Measurements from ENCODE around the gene AK3. TPM values are rescaled to one million over a fixed set of nuclear protein-coding genes. Genes with fewer than 3 reads are reported as not detected.

Gene AK3
- total and polyA plus RNA-seq, 9 of the 15 experiments (the other 6 are each of a cell fraction or from before 2014, with no cell fraction given), result 12.2 to 78.6 (median 41.8) TPM

DNA sequence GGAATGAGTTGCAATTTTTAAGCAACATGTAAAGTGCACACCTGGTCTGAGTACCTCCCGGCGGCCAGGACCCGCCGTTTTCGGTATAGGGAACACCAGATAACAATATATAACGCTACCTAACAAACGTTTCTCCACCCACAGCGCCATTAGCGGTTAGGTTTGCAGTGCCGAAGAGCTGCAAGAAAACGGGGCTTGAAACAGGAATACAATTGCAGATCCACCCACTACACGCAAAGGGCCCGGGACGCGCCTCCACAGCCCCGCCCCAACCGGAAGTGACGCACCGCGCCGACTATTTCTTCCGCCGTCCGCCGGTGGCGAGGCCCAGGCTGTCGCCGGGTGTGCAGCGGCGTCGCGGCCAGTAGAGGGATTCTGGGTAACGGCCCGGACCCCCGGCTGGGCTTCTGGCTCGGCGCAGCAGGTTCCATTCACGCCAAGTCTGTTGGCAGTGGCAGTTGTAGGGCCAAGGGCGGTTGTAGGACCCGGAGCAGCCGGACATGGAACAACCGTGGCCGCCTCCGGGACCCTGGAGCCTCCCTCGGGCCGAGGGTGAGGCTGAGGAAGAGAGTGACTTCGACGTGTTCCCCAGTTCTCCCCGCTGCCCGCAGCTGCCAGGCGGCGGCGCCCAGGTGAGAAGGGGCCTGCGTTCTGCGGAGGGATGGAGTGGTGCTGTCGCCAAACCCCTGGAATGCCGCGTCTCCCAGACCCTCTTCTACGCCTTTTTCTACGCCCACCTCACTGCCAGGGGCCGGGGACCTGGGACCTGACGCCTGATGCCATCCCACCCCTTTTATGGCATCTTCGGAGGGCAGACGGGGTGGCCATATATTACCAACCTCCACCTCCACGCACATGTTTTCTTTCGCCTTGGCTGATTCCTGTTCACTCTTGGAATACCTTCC lies 61.5 kb downstream of the AK3 start, which contains the start of gene CDC37L1 (continued):
- TF ChIP-seq, protein P1, sequence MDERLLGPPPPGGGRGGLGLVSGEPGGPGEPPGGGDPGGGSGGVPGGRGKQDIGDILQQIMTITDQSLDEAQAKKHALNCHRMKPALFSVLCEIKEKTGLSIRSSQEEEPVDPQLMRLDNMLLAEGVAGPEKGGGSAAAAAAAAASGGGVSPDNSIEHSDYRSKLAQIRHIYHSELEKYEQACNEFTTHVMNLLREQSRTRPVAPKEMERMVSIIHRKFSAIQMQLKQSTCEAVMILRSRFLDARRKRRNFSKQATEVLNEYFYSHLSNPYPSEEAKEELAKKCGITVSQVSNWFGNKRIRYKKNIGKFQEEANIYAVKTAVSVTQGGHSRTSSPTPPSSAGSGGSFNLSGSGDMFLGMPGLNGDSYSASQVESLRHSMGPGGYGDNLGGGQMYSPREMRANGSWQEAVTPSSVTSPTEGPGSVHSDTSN (CRISPR knock-in tag; IDR thresholded peaks at IDR 0.05; ENCODE audit: low read depth), result no peak
- TF ChIP-seq, protein P1 (tag; conservative IDR thresholded peaks at IDR 0.05; ENCODE audit: low read depth), result no peak
- 0 out of 4 replicates have a peak, but pooled peaks of 1 of the 2 experiments have one; percentile 44 for TF ChIP-seq TBL1XR1 (IDR thresholded peaks at IDR 0.05; ENCODE audit: low read length in 2 of 2)
- TF ChIP-seq, protein P2, sequence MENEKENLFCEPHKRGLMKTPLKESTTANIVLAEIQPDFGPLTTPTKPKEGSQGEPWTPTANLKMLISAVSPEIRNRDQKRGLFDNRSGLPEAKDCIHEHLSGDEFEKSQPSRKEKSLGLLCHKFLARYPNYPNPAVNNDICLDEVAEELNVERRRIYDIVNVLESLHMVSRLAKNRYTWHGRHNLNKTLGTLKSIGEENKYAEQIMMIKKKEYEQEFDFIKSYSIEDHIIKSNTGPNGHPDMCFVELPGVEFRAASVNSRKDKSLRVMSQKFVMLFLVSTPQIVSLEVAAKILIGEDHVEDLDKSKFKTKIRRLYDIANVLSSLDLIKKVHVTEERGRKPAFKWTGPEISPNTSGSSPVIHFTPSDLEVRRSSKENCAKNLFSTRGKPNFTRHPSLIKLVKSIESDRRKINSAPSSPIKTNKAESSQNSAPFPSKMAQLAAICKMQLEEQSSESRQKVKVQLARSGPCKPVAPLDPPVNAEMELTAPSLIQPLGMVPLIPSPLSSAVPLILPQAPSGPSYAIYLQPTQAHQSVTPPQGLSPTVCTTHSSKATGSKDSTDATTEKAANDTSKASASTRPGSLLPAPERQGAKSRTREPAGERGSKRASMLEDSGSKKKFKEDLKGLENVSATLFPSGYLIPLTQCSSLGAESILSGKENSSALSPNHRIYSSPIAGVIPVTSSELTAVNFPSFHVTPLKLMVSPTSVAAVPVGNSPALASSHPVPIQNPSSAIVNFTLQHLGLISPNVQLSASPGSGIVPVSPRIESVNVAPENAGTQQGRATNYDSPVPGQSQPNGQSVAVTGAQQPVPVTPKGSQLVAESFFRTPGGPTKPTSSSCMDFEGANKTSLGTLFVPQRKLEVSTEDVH (IDR thresholded peaks at IDR 0.05; ENCODE audit: low read depth, partially characterized antibody), result no peak
- TF ChIP-seq, protein P3, sequence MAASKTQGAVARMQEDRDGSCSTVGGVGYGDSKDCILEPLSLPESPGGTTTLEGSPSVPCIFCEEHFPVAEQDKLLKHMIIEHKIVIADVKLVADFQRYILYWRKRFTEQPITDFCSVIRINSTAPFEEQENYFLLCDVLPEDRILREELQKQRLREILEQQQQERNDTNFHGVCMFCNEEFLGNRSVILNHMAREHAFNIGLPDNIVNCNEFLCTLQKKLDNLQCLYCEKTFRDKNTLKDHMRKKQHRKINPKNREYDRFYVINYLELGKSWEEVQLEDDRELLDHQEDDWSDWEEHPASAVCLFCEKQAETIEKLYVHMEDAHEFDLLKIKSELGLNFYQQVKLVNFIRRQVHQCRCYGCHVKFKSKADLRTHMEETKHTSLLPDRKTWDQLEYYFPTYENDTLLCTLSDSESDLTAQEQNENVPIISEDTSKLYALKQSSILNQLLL (CRISPR knock-in tag; IDR thresholded peaks at IDR 0.05; ENCODE audit: borderline replicate concordance), result no peak
- TF ChIP-seq, protein P4, sequence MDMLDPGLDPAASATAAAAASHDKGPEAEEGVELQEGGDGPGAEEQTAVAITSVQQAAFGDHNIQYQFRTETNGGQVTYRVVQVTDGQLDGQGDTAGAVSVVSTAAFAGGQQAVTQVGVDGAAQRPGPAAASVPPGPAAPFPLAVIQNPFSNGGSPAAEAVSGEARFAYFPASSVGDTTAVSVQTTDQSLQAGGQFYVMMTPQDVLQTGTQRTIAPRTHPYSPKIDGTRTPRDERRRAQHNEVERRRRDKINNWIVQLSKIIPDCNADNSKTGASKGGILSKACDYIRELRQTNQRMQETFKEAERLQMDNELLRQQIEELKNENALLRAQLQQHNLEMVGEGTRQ (CRISPR knock-in tag; IDR thresholded peaks at IDR 0.05), result no peak
- TF ChIP-seq, protein P5, sequence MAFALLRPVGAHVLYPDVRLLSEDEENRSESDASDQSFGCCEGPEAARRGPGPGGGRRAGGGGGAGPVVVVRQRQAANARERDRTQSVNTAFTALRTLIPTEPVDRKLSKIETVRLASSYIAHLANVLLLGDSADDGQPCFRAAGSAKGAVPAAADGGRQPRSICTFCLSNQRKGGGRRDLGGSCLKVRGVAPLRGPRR (CRISPR knock-in tag; IDR thresholded peaks at IDR 0.05), result no peak
- TF ChIP-seq, protein P6, sequence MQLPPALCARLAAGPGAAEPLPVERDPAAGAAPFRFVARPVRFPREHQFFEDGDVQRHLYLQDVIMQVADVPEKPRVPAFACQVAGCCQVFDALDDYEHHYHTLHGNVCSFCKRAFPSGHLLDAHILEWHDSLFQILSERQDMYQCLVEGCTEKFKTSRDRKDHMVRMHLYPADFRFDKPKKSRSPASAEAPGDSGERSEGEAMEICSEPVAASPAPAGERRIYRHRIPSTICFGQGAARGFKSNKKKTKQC (CRISPR knock-in tag; IDR thresholded peaks at IDR 0.05), result no peak
- no peak for TF ChIP-seq ZNF764 (CRISPR knock-in tag; IDR thresholded peaks at IDR 0.05; ENCODE audit: low read depth)
- TF ChIP-seq, protein P7, sequence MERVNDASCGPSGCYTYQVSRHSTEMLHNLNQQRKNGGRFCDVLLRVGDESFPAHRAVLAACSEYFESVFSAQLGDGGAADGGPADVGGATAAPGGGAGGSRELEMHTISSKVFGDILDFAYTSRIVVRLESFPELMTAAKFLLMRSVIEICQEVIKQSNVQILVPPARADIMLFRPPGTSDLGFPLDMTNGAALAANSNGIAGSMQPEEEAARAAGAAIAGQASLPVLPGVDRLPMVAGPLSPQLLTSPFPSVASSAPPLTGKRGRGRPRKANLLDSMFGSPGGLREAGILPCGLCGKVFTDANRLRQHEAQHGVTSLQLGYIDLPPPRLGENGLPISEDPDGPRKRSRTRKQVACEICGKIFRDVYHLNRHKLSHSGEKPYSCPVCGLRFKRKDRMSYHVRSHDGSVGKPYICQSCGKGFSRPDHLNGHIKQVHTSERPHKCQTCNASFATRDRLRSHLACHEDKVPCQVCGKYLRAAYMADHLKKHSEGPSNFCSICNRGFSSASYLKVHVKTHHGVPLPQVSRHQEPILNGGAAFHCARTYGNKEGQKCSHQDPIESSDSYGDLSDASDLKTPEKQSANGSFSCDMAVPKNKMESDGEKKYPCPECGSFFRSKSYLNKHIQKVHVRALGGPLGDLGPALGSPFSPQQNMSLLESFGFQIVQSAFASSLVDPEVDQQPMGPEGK (CRISPR knock-in tag; IDR thresholded peaks at IDR 0.05; ENCODE audit: borderline replicate concordance), result no peak
- TF ChIP-seq RBM17 (IDR thresholded peaks at IDR 0.05; ENCODE audit: borderline replicate concordance, low read depth, low read length), result no peak
- peak; percentile 19; the same call in 1 of the 2 replicates for TF ChIP-seq TEAD4 (IDR thresholded peaks at IDR 0.05; ENCODE audit: low read length)
- no peak for TF ChIP-seq TEAD4 (CRISPR knock-in tag; IDR thresholded peaks at IDR 0.05; ENCODE audit: borderline replicate concordance)
- TF ChIP-seq TSC22D4 (tag; IDR thresholded peaks at IDR 0.05), result no peak

All from K562 (cell line).